Astrocyte of the hippocampus (primary cell): Measurements from ENCODE around the gene TFR2.

ENCODE experiments used
- DNase-seq: peaks from one replicate; pipeline ENCODE4 v3.0.0; 2011; ENCODE audit warnings: low read depth, low spot score

The TFR2 gene

GRCh38 chr7:100586266-100587025, 54.9 kb downstream of the TFR2 start, which contains the start of gene FBXO24:
TSS of gene FBXO24 (plus strand) at chr7:100586328. CDS start at chr7:100586626, 298 bp downstream.
- DNase-seq: peak; percentile 100

- no peak for DNase-seq
Observed at GRCh38 chr7:100585511-100586265, 55.7 kb downstream of the TFR2 start, which contains the start of gene LRCH4. TSS of gene LRCH4 (minus strand) at chr7:100586129. CDS start at chr7:100586100, 29 bp downstream.

GRCh38 chr7:100584683-100585510, 56.5 kb downstream of the TFR2 start:
- peak; percentile 68 for DNase-seq

GRCh38 chr7:100584054-100584682, 57.2 kb downstream of the TFR2 start:
- no peak for DNase-seq

GRCh38 chr7:100583132-100584053, 58.0 kb downstream of the TFR2 start:
- peak; percentile 50 for DNase-seq

GRCh38 chr7:100582650-100583049, 58.7 kb downstream of the TFR2 start:
- no peak for DNase-seq

- no peak for DNase-seq
Observed at GRCh38 chr7:100582041-100582579, 59.2 kb downstream of the TFR2 start.

GRCh38 chr7:100580466-100581283, 60.7 kb downstream of the TFR2 start:
- no peak for DNase-seq

- no peak for DNase-seq
Observed at GRCh38 chr7:100578246-100579183, 62.8 kb downstream of the TFR2 start.

- DNase-seq: no peak
Observed at GRCh38 chr7:100577507-100577906, 63.8 kb downstream of the TFR2 start.

GRCh38 chr7:100577103-100577502, 64.2 kb downstream of the TFR2 start:
- no peak for DNase-seq

GRCh38 chr7:100576384-100576993, 64.9 kb downstream of the TFR2 start:
- no peak for DNase-seq

GRCh38 chr7:100575746-100576383, 65.5 kb downstream of the TFR2 start:
- no peak for DNase-seq

- DNase-seq: no peak
Observed at GRCh38 chr7:100575206-100575631, 66.1 kb downstream of the TFR2 start.

- no peak for DNase-seq
Observed at GRCh38 chr7:100574362-100575205, 66.8 kb downstream of the TFR2 start.
